Kidney glomerular epithelial cell (primary cell): ENCODE results near the gene NUP93.
"Not testable (repeated sequence)": the region's sequence is repeated elsewhere in the genome, so short reads cannot be mapped to it uniquely, and the experiment has no call there.

ENCODE experiments used
- DNase-seq: peaks from one replicate; lab custom pipeline; 2025; lab: John Stamatoyannopoulos, UW

The NUP93 gene

GRCh38 chr16:56709443-56710040 lies 20.4 kb upstream of the NUP93 start:
- DNase-seq: no peak

GRCh38 chr16:56710181-56710737 lies 19.7 kb upstream of the NUP93 start:
- no peak for DNase-seq

- no peak for DNase-seq
Measured at GRCh38 chr16:56711862-56712261, 18.1 kb upstream of the NUP93 start.

GRCh38 chr16:56713794-56714193 lies 16.1 kb upstream of the NUP93 start:
- no peak for DNase-seq

GRCh38 chr16:56715126-56715525 lies 14.8 kb upstream of the NUP93 start:
- DNase-seq: no peak

GRCh38 chr16:56716761-56717160 lies 13.2 kb upstream of the NUP93 start:
- DNase-seq: no peak

- DNase-seq: not testable (repeated sequence)
Measured at GRCh38 chr16:56717532-56717931, 12.4 kb upstream of the NUP93 start.

- DNase-seq: no peak
Measured at GRCh38 chr16:56722200-56722842, 7.6 kb upstream of the NUP93 start.

- DNase-seq: no peak
Measured at GRCh38 chr16:56724191-56724590, 5.7 kb upstream of the NUP93 start.

- DNase-seq: no peak
Measured at GRCh38 chr16:56726283-56726682, 3.6 kb upstream of the NUP93 start.

GRCh38 chr16:56726926-56727325 lies 3.0 kb upstream of the NUP93 start:
- no peak for DNase-seq

GRCh38 chr16:56728027-56728426 lies 1.9 kb upstream of the NUP93 start:
- no peak for DNase-seq

GRCh38 chr16:56728980-56729734 lies 772 bp upstream of the NUP93 start:
- peak; percentile 22 for DNase-seq

GRCh38 chr16:56732366-56732765 lies 2.4 kb downstream of the NUP93 start:
- no peak for DNase-seq

- DNase-seq: no peak
Measured at GRCh38 chr16:56732832-56733231, 2.9 kb downstream of the NUP93 start.

- no peak for DNase-seq
Measured at GRCh38 chr16:56734429-56734828, 4.5 kb downstream of the NUP93 start.

GRCh38 chr16:56736476-56736875 lies 6.5 kb downstream of the NUP93 start:
- no peak for DNase-seq

GRCh38 chr16:56737539-56737938 lies 7.6 kb downstream of the NUP93 start:
- no peak for DNase-seq

- DNase-seq: no peak
Measured at GRCh38 chr16:56738221-56738620, 8.3 kb downstream of the NUP93 start.

GRCh38 chr16:56739378-56739777 lies 9.4 kb downstream of the NUP93 start:
- DNase-seq: not testable (repeated sequence)

- no peak for DNase-seq
Measured at GRCh38 chr16:56741399-56741798, 11.5 kb downstream of the NUP93 start.

- DNase-seq: peak; percentile 68
Measured at GRCh38 chr16:56742030-56742984, 12.4 kb downstream of the NUP93 start.
